K562 (cell line): ENCODE measurements around the gene AUNIP. TPM values are rescaled to one million over a fixed set of nuclear protein-coding genes. Genes with fewer than 3 reads are reported as not detected.
A peak's percentile ranks its signal among the peaks of the same experiment; 100 is the strongest.

ENCODE experiments used
- ARNT ChIP-seq, 2 experiments: fragments of 450-650 bp; IDR thresholded peaks; 2 replicates each; pipeline ENCODE4 v1.6.1; 2016; ENCODE audit warnings: mild to moderate bottlenecking in 1 of 2
- ATF4 ChIP-seq: fragments of 450-650 bp; formaldehyde crosslinking; IDR thresholded peaks from 2 replicates; pipeline ENCODE4 v1.4.0; 2022; ENCODE audit warnings: mild to moderate bottlenecking, moderate library complexity
- CBX1 ChIP-seq: sonication (generic); IDR thresholded peaks from 2 replicates; pipeline ENCODE4 v1.6.1; 2016; ENCODE audit warnings: antibody characterized with exemption, low read depth, mild to moderate bottlenecking
- CC2D1A ChIP-seq: fragments of 450-650 bp; IDR thresholded peaks from 2 replicates; pipeline ENCODE4 v1.6.1; 2017; ENCODE audit warnings: mild to moderate bottlenecking
- DDX20 ChIP-seq: fragments of 450-650 bp; IDR thresholded peaks from 2 replicates; pipeline ENCODE4 v1.6.1; 2016; ENCODE audit warnings: missing genetic modification characterization, low read depth, mild to moderate bottlenecking, missing compliant biosample characterization, moderate library complexity
- E2F1 ChIP-seq: sonication (generic); formaldehyde crosslinking; IDR thresholded peaks from 2 replicates; pipeline ENCODE4 v1.8.1; 2023; ENCODE audit warnings: mild to moderate bottlenecking, missing genetic modification reagents, moderate library complexity
- EWSR1 ChIP-seq: fragments of 450-650 bp; IDR thresholded peaks from 2 replicates; pipeline ENCODE4 v1.6.1; 2018; ENCODE audit warnings: borderline replicate concordance, mild to moderate bottlenecking, low read depth, moderate library complexity; ENCODE audit not compliant: partially characterized antibody
- FOXK1 ChIP-seq: sonication (generic); formaldehyde crosslinking; IDR thresholded peaks from 2 replicates; pipeline ENCODE4 v1.8.0; 2022; ENCODE audit warnings: missing genetic modification reagents, mild to moderate bottlenecking, borderline replicate concordance
- FOXP1 ChIP-seq: sonication (generic); formaldehyde crosslinking; IDR thresholded peaks from 2 replicates; pipeline ENCODE4 v1.8.0; 2022; ENCODE audit warnings: mild to moderate bottlenecking, missing genetic modification reagents
- MAZ ChIP-seq, 2 experiments: fragments of 450-650 bp in 1 of 2; sonication (generic) in 1 of 2; formaldehyde crosslinking; IDR thresholded peaks in 1 of 2; conservative IDR thresholded peaks in 1 of 2; 2 replicates each; pipeline versions ENCODE4 v1.4.0 to v1.5.0; 2020; ENCODE audit warnings: mild to moderate bottlenecking in 1 of 2, missing genetic modification reagents in 1 of 2
- NR3C1 ChIP-seq: sonication (generic); formaldehyde crosslinking; IDR thresholded peaks from 2 replicates; pipeline ENCODE4 v1.8.1; 2022; ENCODE audit warnings: missing genetic modification reagents
- RBBP5 ChIP-seq: fragments of 200-600 bp; sonication (generic); IDR thresholded peaks from 2 replicates; pipeline ENCODE4 v1.6.1; 2012; ENCODE audit warnings: borderline replicate concordance, mild to moderate bottlenecking, low read length, control low read depth, inconsistent platforms; ENCODE audit not compliant: insufficient read depth, poor library complexity, severe bottlenecking
- RBM34 ChIP-seq: fragments of 200-400 bp; formaldehyde crosslinking; IDR thresholded peaks from 2 replicates; pipeline ENCODE4 v1.6.1; 2018; ENCODE audit warnings: low read length, borderline replicate concordance; ENCODE audit not compliant: insufficient read depth
- RHOXF2B ChIP-seq: fragments of 250-450 bp; sonication (Bioruptor Pico); conservative IDR thresholded peaks from 2 replicates; pipeline ENCODE4 v1.5.1; 2021
- SAFB2 ChIP-seq: fragments of 200-400 bp; formaldehyde crosslinking; IDR thresholded peaks from 2 replicates; pipeline ENCODE4 v1.6.1; 2018; ENCODE audit warnings: borderline replicate concordance, low read length, low read depth, moderate library complexity; ENCODE audit not compliant: severe bottlenecking
- SRSF9 ChIP-seq: fragments of 200-400 bp; formaldehyde crosslinking; IDR thresholded peaks from 2 replicates; pipeline ENCODE4 v1.6.1; 2017; ENCODE audit warnings: low read depth, low read length, borderline replicate concordance
- TAF9B ChIP-seq: fragments of 450-650 bp; IDR thresholded peaks from 2 replicates; pipeline ENCODE4 v1.6.1; 2018; ENCODE audit warnings: mild to moderate bottlenecking; ENCODE audit not compliant: partially characterized antibody
- THRA ChIP-seq: fragments of 450-650 bp; IDR thresholded peaks from 2 replicates; pipeline ENCODE4 v1.6.1; 2017; ENCODE audit warnings: mild to moderate bottlenecking, moderate library complexity
- TRIM25 ChIP-seq: fragments of 450-650 bp; IDR thresholded peaks from 2 replicates; pipeline ENCODE4 v1.7.0; 2016; ENCODE audit warnings: borderline replicate concordance
- ZNF239 ChIP-seq: fragments of 250-450 bp; sonication (Bioruptor Pico); IDR thresholded peaks from 2 replicates; pipeline ENCODE4 v1.4.0; 2020; ENCODE audit warnings: mild to moderate bottlenecking
- ZNF282 ChIP-seq: sonication (generic); formaldehyde crosslinking; IDR thresholded peaks from 2 replicates; pipeline ENCODE4 v1.8.1; 2023; ENCODE audit warnings: missing genetic modification reagents
- ZNF408 ChIP-seq: fragments of 250-450 bp; sonication (Bioruptor Pico); IDR thresholded peaks from 2 replicates; pipeline ENCODE4 v1.4.0; 2020; ENCODE audit warnings: low read depth, mild to moderate bottlenecking, moderate library complexity
- ZNF717 ChIP-seq: fragments of 250-450 bp; sonication (Bioruptor Pico); IDR thresholded peaks from 2 replicates; pipeline ENCODE4 v1.5.0; 2021
- polyA plus RNA-seq, 8 experiments: library from polyadenylated mRNA; depleted of rRNA in 4 of 8; stranded (reverse) in 5 of 8; unstranded in 3 of 8; fragments of >200 nt; fragmentation: Nextera tagmentation in 2 of 8; fragmentation: Illumina TruSeq in 1 of 8; extraction: Ambion mirVana in 2 of 8; extraction: Trizol in 1 of 8; gene quantifications; 2 replicates each; pipeline versions ENCODE4 v1.2.1 to v1.2.3, GENCODE V29; 2011 to 2014; ENCODE audit warnings: inconsistent platforms in 1 of 8, missing spikeins in 1 of 8
- total RNA-seq, 7 experiments: library from RNA; depleted of rRNA in 6 of 7; stranded (reverse); fragments of >200 nt in 6 of 7; fragmentation: Illumina TruSeq in 2 of 7; extraction: Trizol in 2 of 7; gene quantifications; 2 replicates each; pipeline versions ENCODE4 v1.2.1 to v1.2.3, GENCODE V29; 2011 to 2021; ENCODE audit warnings: low replicate concordance in 1 of 7

Gene AUNIP
- total and polyA plus RNA-seq, 9 of the 15 experiments (the other 6 are each of a cell fraction or from before 2014, with no cell fraction given): 12.1 to 53.8 (median 47.1) TPM

GRCh38 chr1:25810341-25811299 lies 48.6 kb downstream of the AUNIP start (continued):
- TF ChIP-seq THRA (no peak), TAF9B (no peak), CBX1 (no peak), CC2D1A (peak; percentile 88), E2F1 (CRISPR knock-in tag) (no peak), SRSF9 (no peak), ATF4 (no peak), RBBP5 (no peak), MAZ (CRISPR knock-in tag; conservative IDR thresholded peaks at IDR 0.05 in 1 of 2, IDR thresholded peaks at IDR 0.05 in 1 of 2) (peak; percentile 48 to 61; a peak in 2 of 4 replicates), ARNT (IDR thresholded peaks at IDR 0.05) (no peak), NR3C1 (no peak), SAFB2 (no peak), FOXP1 (CRISPR knock-in tag) (no peak), RHOXF2B (CRISPR knock-in tag) (no peak), ZNF282 (CRISPR knock-in tag) (no peak), FOXK1 (no peak), ZNF408 (CRISPR knock-in tag) (no peak), ZNF239 (CRISPR knock-in tag) (no peak), ZNF717 (CRISPR knock-in tag) (no peak), TRIM25 (no peak), EWSR1 (no peak), RBM34 (no peak), DDX20 (no peak)
